NCI-H1105 treated with DMSO at 0.1 percent for 48 hours (cell line): Measurements from ENCODE around the gene HIP1.
"Not testable (repeated sequence)": the region's sequence is repeated elsewhere in the genome, so short reads cannot be mapped to it uniquely, and the experiment has no call there.

Experiments
- DNase-seq: peaks from one replicate; lab custom pipeline; 2025; lab: John Stamatoyannopoulos, UW

HIP1 gene

GRCh38 chr7:75492020-75492419 lies 246.7 kb downstream of the HIP1 start, which contains the start of gene SPDYE5:
Gene SPDYE5 (plus strand): TSS chr7:75492320. CDS start chr7:75494048, 1,728 bp downstream.
- DNase-seq = not testable (repeated sequence)

DNA sequence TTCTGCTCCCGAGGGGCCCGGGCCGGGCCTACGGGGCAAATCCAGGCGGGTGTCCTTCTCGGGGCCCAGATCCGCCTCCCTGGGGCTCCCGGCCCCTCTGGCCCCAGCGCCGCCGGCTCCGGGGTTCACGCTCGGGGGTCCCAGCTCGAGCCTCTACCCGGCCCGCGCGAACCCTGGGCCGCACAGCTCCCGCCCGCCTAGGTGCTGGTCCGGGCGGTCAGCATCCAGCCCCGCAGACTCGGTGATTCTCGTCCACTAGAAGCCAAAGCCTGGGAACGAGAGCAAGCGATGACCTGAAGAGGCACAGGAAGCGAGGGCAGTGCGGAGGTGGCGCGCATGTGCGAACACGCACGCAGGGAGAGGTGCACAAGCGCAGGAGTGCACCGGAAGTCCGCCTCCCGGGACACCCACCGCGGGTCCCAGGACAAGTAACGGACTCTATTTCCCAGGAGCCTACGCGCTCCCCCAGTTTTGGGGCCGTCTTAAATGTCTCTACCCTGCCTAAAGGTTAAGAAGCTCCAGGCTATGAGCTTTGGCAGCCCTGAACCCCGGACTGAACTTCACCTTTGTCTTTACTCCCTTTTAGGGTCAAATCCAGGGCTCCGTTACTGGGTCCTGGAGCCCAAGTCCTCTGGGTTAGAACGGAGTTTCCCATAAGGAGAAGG lies 252.6 kb downstream of the HIP1 start, which contains the start of gene POM121C:
POM121C (minus strand) TSS at position 321 of the 665 bp plus-strand sequence. CDS start 44,803 bp downstream, outside the sequence.
- peak; percentile 69 for DNase-seq

- DNase-seq = peak; percentile 1
Observed at GRCh38 chr7:75485355-75485978, 253.3 kb downstream of the HIP1 start.
